ENCODE results near the gene DDHD1. TPM values are rescaled to one million over a fixed set of nuclear protein-coding genes. Genes with fewer than 3 reads are reported as not detected.
A peak's percentile ranks its signal among the peaks of the same experiment; 100 is the strongest.

The DDHD1 gene
- total and polyA plus RNA-seq, 2 donors = 7.5 to 13.7 TPM

GRCh38 chr14:53019406-53019805 is 133.7 kb downstream of the DDHD1 start:
- DNase-seq (ENCODE audit: low read depth in 6 of 9, low spot score in 9 of 9) = no peak
- Histone ChIP-seq H3K27me3 (ENCODE audit: control insufficient read depth in 2 of 2, insufficient read depth in 1 of 2, low read length in 1 of 2) (no peaks in the 10 kb centered on the region), H3K36me3 (ENCODE audit: control insufficient read depth in 2 of 2, insufficient read depth in 2 of 2, low read length in 1 of 2) (no peaks in the 10 kb centered on the region), H3K27ac (ENCODE audit: low read depth in 1 of 2, low read length in 1 of 2) (no peak overlapping the region), H3K4me3 (ENCODE audit: low read length in 2 of 2) (no peak overlapping the region), H3K4me1 (ENCODE audit: control insufficient read depth in 2 of 2, insufficient read depth in 2 of 2, low read length in 2 of 2) (no peaks in the 10 kb centered on the region), H3K9me3 (ENCODE audit: control insufficient read depth in 2 of 2, insufficient read depth in 1 of 2, low read length in 1 of 2) (no peaks in the 10 kb centered on the region)

GRCh38 chr14:53017837-53018236 is 135.3 kb downstream of the DDHD1 start:
- Histone ChIP-seq H3K4me3 (ENCODE audit: low read length in 2 of 2) (no peak overlapping the region), H3K36me3 (ENCODE audit: control insufficient read depth in 2 of 2, insufficient read depth in 2 of 2, low read length in 1 of 2) (no peaks in the 10 kb centered on the region), H3K27me3 (ENCODE audit: control insufficient read depth in 2 of 2, insufficient read depth in 1 of 2, low read length in 1 of 2) (no peaks in the 10 kb centered on the region), H3K27ac (ENCODE audit: low read depth in 1 of 2, low read length in 1 of 2) (no peak overlapping the region), H3K9me3 (ENCODE audit: control insufficient read depth in 2 of 2, insufficient read depth in 1 of 2, low read length in 1 of 2) (no peaks in the 10 kb centered on the region), H3K4me1 (ENCODE audit: control insufficient read depth in 2 of 2, insufficient read depth in 2 of 2, low read length in 2 of 2) (no peaks in the 10 kb centered on the region)
- DNase-seq (ENCODE audit: low read depth in 6 of 9, low spot score in 9 of 9) = no peak
- 70% methylated on average over 3 of the region's 3 CpGs for WGBS

DNA sequence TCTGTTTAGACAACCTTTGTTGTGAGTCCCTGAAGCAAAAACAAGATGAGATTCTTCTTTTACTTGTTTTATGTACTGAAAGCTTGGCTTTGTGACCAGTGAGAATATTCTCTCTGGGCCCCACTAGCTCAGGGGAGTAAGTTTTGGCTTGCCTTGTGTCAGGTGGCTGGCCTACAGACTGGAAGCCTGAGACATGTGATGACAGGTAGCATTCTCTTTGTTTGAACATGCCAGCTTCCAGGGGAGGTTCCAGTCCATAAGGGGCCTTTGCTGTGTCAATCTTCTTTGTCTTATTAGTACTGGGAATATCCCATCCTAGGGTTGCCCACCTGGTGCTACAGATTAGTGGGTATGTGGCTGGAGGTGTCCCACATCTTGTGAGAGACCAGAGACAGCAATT is 136.2 kb downstream of the DDHD1 start:
- Histone ChIP-seq H3K4me1 (ENCODE audit: control insufficient read depth in 2 of 2, insufficient read depth in 2 of 2, low read length in 2 of 2) (no peaks in the 10 kb centered on the region), H3K36me3 (ENCODE audit: control insufficient read depth in 2 of 2, insufficient read depth in 2 of 2, low read length in 1 of 2) (no peaks in the 10 kb centered on the region), H3K9me3 (ENCODE audit: control insufficient read depth in 2 of 2, insufficient read depth in 1 of 2, low read length in 1 of 2) (no peaks in the 10 kb centered on the region), H3K4me3 (ENCODE audit: low read length in 2 of 2) (no peak overlapping the region), H3K27ac (ENCODE audit: low read depth in 1 of 2, low read length in 1 of 2) (peak overlapping the region in 1 of 2 donors; percentile 33), H3K27me3 (ENCODE audit: control insufficient read depth in 2 of 2, insufficient read depth in 1 of 2, low read length in 1 of 2) (no peaks in the 10 kb centered on the region)
- DNase-seq (ENCODE audit: low read depth in 6 of 9, low spot score in 9 of 9) = no peak

GRCh38 chr14:53016491-53016890 is 136.6 kb downstream of the DDHD1 start:
- Histone ChIP-seq H3K27ac (ENCODE audit: low read depth in 1 of 2, low read length in 1 of 2) (peak overlapping the region in 1 of 2 donors; percentile 33), H3K27me3 (ENCODE audit: control insufficient read depth in 2 of 2, insufficient read depth in 1 of 2, low read length in 1 of 2) (no peaks in the 10 kb centered on the region), H3K4me3 (ENCODE audit: low read length in 2 of 2) (no peak overlapping the region), H3K9me3 (ENCODE audit: control insufficient read depth in 2 of 2, insufficient read depth in 1 of 2, low read length in 1 of 2) (no peaks in the 10 kb centered on the region), H3K36me3 (ENCODE audit: control insufficient read depth in 2 of 2, insufficient read depth in 2 of 2, low read length in 1 of 2) (no peaks in the 10 kb centered on the region), H3K4me1 (ENCODE audit: control insufficient read depth in 2 of 2, insufficient read depth in 2 of 2, low read length in 2 of 2) (no peaks in the 10 kb centered on the region)
- DNase-seq (ENCODE audit: low read depth in 6 of 9, low spot score in 9 of 9) = no peak
- 74% methylated on average over 2 of the region's 2 CpGs for WGBS

DNA sequence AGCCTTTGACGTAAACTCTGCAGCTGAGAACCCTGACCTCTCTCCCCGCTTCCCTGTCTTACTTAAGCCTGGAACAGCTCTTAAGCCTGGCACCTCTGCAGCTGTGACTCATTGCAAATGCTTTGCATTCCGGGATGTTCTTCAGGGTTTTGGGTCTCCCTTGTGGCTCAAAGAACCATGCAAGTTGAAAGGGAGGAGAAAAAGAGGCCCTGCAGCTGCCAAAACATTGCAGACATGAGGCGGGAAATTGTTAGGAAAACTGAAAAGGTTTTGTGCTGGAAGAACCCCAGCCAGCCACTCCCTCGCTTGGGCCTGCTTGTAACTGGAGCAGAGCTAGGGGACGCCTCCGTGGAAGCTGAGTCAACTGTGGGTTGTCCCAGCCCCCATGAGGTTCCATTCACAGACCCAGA is 142.1 kb downstream of the DDHD1 start:
- H3K36me3 ChIP-seq (ENCODE audit: control insufficient read depth in 2 of 2, insufficient read depth in 2 of 2, low read length in 1 of 2) = no peaks in the 10 kb centered on the region
- no peak overlapping the region for H3K4me3 ChIP-seq (ENCODE audit: low read length in 2 of 2)
- DNase-seq (ENCODE audit: low read depth in 6 of 9, low spot score in 9 of 9) = no peak
- H3K27me3 ChIP-seq (ENCODE audit: control insufficient read depth in 2 of 2, insufficient read depth in 1 of 2, low read length in 1 of 2) = no peaks in the 10 kb centered on the region
- WGBS = 88% methylated on average over 7 of the region's 7 CpGs
- peak overlapping the region in 1 of 2 donors; percentile 24 for H3K27ac ChIP-seq (ENCODE audit: low read depth in 1 of 2, low read length in 1 of 2)
- H3K4me1 ChIP-seq (ENCODE audit: control insufficient read depth in 2 of 2, insufficient read depth in 2 of 2, low read length in 2 of 2) = no peaks in the 10 kb centered on the region
- no peaks in the 10 kb centered on the region for H3K9me3 ChIP-seq (ENCODE audit: control insufficient read depth in 2 of 2, insufficient read depth in 1 of 2, low read length in 1 of 2)

- H3K4me3 ChIP-seq (ENCODE audit: low read length in 2 of 2) = no peak overlapping the region
- H3K36me3 ChIP-seq (ENCODE audit: control insufficient read depth in 2 of 2, insufficient read depth in 2 of 2, low read length in 1 of 2) = no peaks in the 10 kb centered on the region
- no peaks in the 10 kb centered on the region for H3K9me3 ChIP-seq (ENCODE audit: control insufficient read depth in 2 of 2, insufficient read depth in 1 of 2, low read length in 1 of 2)
- H3K27me3 ChIP-seq (ENCODE audit: control insufficient read depth in 2 of 2, insufficient read depth in 1 of 2, low read length in 1 of 2) = no peaks in the 10 kb centered on the region
- DNase-seq (ENCODE audit: low read depth in 6 of 9, low spot score in 9 of 9) = no peak
- no peaks in the 10 kb centered on the region for H3K4me1 ChIP-seq (ENCODE audit: control insufficient read depth in 2 of 2, insufficient read depth in 2 of 2, low read length in 2 of 2)
- peak overlapping the region in 1 of 2 donors; percentile 24 for H3K27ac ChIP-seq (ENCODE audit: low read depth in 1 of 2, low read length in 1 of 2)
- 90% methylated on average over 3 of the region's 3 CpGs for WGBS
Observed at GRCh38 chr14:53010193-53011040, 142.7 kb downstream of the DDHD1 start.

DNA sequence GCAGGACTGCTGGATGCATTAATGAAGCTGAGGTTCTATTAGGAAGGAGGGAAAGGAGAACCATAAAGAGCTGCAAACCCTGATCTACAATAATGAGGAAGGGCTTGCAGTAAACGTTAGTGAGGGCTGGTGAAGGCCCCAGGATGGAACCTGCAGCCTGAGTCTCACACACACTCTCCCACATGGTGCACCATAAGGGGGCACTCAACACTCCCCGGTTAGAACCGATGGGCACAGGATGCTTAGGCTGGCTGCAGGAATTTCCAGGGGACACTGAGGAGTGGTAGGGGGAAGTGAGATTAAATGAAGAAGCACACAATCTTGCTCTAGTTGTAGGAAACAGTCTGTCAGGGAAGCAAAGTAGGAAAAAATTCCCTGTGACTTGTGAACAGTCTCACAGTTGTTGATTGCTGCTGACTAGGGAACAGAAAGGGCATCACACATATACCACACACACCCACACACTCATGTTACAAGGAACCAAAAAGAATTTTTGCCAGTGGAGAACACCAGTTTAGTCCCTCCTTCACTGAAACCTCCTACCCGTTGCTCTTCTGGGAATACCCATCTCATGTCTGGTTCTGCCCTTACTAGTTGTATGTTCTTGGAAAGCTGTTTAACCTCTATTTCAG is 146.1 kb downstream of the DDHD1 start:
- Histone ChIP-seq H3K4me3 (ENCODE audit: low read length in 2 of 2) (no peak overlapping the region), H3K9me3 (ENCODE audit: control insufficient read depth in 2 of 2, insufficient read depth in 1 of 2, low read length in 1 of 2) (no peaks in the 10 kb centered on the region), H3K4me1 (ENCODE audit: control insufficient read depth in 2 of 2, insufficient read depth in 2 of 2, low read length in 2 of 2) (no peaks in the 10 kb centered on the region), H3K36me3 (ENCODE audit: control insufficient read depth in 2 of 2, insufficient read depth in 2 of 2, low read length in 1 of 2) (no peaks in the 10 kb centered on the region), H3K27me3 (ENCODE audit: control insufficient read depth in 2 of 2, insufficient read depth in 1 of 2, low read length in 1 of 2) (no peaks in the 10 kb centered on the region), H3K27ac (ENCODE audit: low read depth in 1 of 2, low read length in 1 of 2) (no peak overlapping the region)
- WGBS = 75% methylated on average over 4 of the region's 4 CpGs
- DNase-seq (ENCODE audit: low read depth in 6 of 9, low spot score in 9 of 9) = no peak

GRCh38 chr14:53004976-53005375 is 148.1 kb downstream of the DDHD1 start:
- Histone ChIP-seq H3K36me3 (ENCODE audit: control insufficient read depth in 2 of 2, insufficient read depth in 2 of 2, low read length in 1 of 2) (no peaks in the 10 kb centered on the region), H3K9me3 (ENCODE audit: control insufficient read depth in 2 of 2, insufficient read depth in 1 of 2, low read length in 1 of 2) (no peaks in the 10 kb centered on the region), H3K4me3 (ENCODE audit: low read length in 2 of 2) (no peak overlapping the region), H3K27ac (ENCODE audit: low read depth in 1 of 2, low read length in 1 of 2) (no peak overlapping the region), H3K27me3 (ENCODE audit: control insufficient read depth in 2 of 2, insufficient read depth in 1 of 2, low read length in 1 of 2) (no peaks in the 10 kb centered on the region), H3K4me1 (ENCODE audit: control insufficient read depth in 2 of 2, insufficient read depth in 2 of 2, low read length in 2 of 2) (no peaks in the 10 kb centered on the region)
- no peak for DNase-seq (ENCODE audit: low read depth in 6 of 9, low spot score in 9 of 9)
- WGBS = 96% methylated on average over 5 of the region's 5 CpGs

DNA sequence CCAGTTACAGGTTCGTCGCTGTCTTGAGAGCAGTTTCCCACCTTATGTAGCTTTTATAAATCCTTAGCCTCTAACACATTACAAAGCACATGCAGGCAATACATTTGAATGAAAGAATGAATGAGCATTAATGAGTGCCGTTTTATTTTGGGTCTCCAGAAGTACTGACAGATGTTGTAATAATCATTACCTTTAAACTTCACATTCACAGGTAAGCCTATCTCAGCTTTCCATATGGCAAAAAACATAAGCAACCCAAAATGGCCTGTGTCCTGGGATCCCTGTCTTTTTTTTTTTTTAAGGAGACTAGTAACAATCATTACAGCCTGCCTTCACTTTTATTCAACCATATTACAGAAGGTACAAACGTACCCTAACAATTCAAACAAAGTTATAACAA is 149.3 kb downstream of the DDHD1 start:
- Histone ChIP-seq H3K4me1 (ENCODE audit: control insufficient read depth in 2 of 2, insufficient read depth in 2 of 2, low read length in 2 of 2) (no peaks in the 10 kb centered on the region), H3K27me3 (ENCODE audit: control insufficient read depth in 2 of 2, insufficient read depth in 1 of 2, low read length in 1 of 2) (no peaks in the 10 kb centered on the region), H3K9me3 (ENCODE audit: control insufficient read depth in 2 of 2, insufficient read depth in 1 of 2, low read length in 1 of 2) (no peaks in the 10 kb centered on the region), H3K4me3 (ENCODE audit: low read length in 2 of 2) (no peak overlapping the region), H3K36me3 (ENCODE audit: control insufficient read depth in 2 of 2, insufficient read depth in 2 of 2, low read length in 1 of 2) (no peaks in the 10 kb centered on the region), H3K27ac (ENCODE audit: low read depth in 1 of 2, low read length in 1 of 2) (no peak overlapping the region)
- no peak for DNase-seq (ENCODE audit: low read depth in 6 of 9, low spot score in 9 of 9)
- WGBS = 97% methylated on average over 4 of the region's 4 CpGs

All from thymus (tissue), 11 donors.